Measurements from ENCODE around the gene IRF2BP1.

DNA sequence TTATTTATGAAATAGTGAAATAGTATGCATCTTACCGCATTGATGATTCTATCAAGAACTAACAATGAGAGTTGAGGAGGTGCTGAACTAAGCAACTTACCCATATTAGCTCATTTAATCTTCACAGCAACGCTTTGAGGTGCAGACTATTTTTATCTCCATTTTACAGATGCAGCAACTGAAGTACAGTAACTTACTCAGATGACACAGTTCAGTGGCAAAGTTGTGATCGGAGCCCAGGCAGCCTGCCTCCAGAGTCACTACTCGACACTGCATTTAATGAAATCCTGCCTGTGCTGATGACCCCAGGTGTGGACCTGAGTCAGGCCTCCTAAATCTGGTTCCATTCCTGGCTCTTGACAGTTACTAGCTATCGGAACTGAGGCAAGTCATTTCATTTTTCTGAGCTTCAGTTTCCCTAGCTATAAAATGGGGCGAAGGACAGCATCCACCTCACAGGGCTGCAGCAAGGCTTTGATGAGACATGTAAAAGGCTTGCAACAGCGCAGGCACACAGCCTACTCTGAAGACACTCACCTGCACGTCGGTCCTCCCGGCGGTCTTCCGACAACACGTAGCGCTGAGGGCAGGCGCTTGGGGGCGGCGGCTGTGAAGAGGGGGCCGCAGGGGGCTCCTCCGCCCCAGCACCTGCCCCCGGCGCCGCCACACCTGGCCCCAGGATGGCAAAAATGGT is 14.9 kb upstream of the IRF2BP1 start:
- TF ChIP-seq EZH2 (IDR thresholded peaks at IDR 0.05) (no peak), POLR2AphosphoS5 (IDR thresholded peaks at IDR 0.05; ENCODE audit: borderline replicate concordance, low read depth, low read length) (no peak)
